SU-DHL-6 (cell line): ENCODE measurements around the gene FAM186B.

Source experiments
- CTCF ChIP-seq: fragments of 200-600 bp; sonication (generic); IDR thresholded peaks from one replicate; pipeline ENCODE4 v1.5.1; 2017; ENCODE audit warnings: antibody characterized with exemption, mild to moderate bottlenecking, low read length, moderate library complexity; ENCODE audit not compliant: insufficient read depth, poor library complexity, severe bottlenecking
- EZH2phosphoT487 ChIP-seq: fragments of 200-600 bp; sonication (generic), shearing (Covaris generic); conservative IDR thresholded peaks from 2 replicates; pipeline ENCODE4 v1.6.1; 2018; ENCODE audit warnings: mild to moderate bottlenecking, antibody characterized with exemption, low read length, moderate library complexity, mixed read lengths

- no peak for TF ChIP-seq CTCF
- TF ChIP-seq EZH2phosphoT487, result no peak
Measured at GRCh38 chr12:49633703-49634345, 28.4 kb upstream of the FAM186B start.
